Stimulated activated CD4-positive, alpha-beta T cell treated with anti-CD3 and anti-CD28 coated beads, Interleukin-2, amount 100 ng/mL, for 48 hours (primary cell): Measurements from ENCODE around the gene ATP5F1E.
"Not testable (repeated sequence)": the region's sequence is repeated elsewhere in the genome, so short reads cannot be mapped to it uniquely, and the experiment has no call there.

Experiments used
- DNase-seq, 2 donors: peaks; one replicate each; pipeline ENCODE4 v3.0.0-alpha.2; 2020

Gene ATP5F1E

DNA sequence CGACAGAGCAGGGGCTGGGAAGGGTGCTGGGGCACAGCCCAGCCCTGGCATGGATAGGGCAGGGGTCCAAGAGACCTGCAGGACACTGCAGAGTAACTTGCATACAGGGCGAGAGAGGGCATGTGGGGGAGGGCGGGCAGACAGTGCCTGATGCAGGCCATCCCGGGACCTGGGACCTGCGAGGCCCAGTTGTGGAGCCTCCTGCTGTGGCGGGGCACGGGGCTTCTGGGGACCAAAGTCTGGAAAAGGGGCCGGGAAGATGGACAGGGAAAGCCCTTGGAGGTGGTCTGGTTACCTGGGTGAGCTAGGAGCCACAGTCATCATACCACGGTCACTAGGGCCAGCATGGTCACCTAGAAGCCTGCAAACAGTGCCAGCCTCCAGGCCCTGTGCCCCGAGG is 13.3 kb downstream of the ATP5F1E start:
- DNase-seq, result no peak

DNA sequence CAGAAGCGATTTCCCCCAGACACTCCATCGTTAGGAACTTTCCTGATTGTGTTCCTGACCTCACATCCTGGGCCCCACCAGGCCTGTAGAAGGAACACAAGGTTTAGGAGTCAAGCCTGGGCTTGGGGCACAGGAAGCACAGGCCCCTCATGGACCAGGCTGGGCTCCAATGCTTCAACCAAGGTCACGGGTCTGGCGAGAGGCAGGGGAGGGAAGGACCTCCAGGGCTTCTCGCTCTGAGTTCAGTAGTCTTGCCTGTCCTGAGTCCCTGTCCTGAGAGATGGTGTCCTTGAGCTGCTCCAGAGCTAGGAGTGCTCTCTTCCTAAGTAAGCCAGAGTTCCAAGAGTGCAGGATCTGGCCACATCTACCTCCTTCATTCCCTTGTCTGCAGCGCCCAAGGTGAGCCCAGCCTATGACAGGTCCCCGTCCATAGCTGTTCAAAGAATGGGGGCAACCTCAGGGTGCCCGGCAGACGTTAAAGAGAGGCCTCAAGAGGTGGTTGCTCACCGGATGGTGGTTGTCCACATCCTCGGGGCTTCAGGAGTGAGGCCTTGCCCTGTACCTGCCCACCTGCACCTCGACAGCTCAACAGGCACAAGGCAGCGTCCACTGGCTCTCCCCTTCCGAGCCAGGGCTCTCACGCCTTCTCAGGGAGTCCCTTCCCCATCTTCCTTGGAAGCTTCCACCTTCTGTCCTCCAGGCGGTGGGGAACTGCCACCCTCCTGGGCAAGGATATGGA is 14.5 kb downstream of the ATP5F1E start:
- no peak for DNase-seq

DNA sequence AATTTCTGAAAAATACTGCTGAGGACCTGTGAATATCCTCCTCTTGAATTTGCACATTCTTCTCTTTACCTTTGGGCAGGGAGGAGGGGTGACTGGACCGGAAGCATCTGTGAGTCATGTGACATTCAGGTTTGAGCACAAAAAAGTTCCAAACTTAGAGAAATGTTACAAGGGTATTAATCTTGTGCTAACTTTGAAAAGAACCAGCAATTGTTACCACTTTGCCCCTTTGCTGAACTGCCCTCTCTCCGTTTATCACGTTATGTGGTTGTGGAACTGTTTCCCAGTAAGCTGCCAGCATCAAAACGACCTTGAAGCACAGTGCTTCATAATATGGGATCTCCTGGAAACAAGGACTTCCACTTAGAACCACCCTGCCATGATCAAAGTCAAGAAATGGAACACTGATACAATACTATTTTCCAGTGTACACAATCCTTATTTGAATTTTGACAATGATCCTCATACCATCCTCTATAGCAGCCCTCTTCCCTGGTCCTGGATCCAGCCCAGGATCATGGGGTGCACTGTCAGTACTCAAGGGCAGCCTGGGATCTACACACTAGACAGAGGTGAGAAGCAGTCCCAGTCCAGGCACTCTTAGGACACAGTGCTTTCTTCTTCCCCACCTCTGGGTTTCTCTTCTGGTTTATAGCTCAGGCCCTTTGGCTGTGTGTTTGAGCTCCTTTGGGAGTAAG is 15.2 kb downstream of the ATP5F1E start:
- DNase-seq, result no peak

DNA sequence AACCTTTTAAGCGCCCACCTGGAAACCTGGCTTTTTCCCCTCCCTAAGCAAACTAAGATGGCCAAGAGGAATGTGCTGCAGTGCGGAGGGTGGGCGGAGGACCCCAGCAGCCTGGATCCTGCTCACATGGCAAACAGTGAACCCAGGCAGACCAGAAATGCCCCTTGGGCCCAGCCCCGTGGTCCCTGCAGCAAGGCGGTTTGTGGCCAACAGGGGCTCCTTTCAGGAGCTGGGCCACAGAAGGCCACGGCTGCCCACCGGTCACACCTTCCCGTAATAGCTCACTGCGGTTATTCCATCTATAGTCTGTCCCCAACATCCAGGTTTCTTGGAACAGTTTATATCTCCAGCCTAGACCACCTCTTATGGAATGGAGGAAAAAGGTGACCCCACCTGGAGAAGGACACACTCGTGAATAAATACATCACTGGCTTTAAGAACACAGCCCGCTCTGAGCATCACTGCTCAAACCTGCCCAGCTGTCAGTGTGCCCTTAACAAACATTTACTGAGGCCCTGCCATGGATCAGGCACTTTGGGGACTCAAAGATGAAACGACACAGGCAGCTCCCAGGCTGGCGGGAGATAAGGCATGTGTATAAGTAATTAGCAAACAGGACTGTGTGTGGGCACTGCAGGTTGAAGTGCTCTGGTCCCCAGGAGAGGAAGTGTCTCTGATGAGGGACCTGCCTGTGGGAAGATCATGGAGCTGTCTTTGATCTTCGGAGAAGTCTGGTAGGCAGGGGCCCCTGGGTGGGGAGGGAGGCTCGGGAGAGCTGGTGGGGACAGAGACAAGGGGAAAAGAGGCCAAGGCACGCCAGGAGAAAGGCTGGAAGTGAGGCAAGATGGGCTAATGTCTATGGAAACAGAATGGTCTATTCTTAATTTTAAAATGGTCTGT is 16.1 kb downstream of the ATP5F1E start:
- DNase-seq, result no peak

DNA sequence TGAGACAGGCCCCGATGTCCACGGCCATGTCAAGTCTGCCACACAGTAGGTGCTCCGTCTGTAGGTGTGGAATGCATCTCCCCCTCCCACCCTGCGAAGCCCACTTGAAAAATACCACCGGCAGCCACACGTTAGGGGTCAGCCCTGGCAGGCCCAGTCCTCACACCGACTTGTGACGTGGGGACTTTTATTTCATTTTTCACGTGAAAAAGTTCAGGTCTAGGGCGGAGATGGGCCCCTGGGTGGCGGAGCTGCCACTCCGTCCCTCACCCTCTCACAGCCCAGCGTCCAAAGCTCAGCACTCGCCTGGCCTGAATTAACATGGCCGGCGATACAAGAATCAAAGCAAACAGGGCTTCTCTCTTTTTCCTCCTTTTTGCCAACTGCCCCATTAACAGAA is 16.7 kb downstream of the ATP5F1E start:
- no peak for DNase-seq

DNA sequence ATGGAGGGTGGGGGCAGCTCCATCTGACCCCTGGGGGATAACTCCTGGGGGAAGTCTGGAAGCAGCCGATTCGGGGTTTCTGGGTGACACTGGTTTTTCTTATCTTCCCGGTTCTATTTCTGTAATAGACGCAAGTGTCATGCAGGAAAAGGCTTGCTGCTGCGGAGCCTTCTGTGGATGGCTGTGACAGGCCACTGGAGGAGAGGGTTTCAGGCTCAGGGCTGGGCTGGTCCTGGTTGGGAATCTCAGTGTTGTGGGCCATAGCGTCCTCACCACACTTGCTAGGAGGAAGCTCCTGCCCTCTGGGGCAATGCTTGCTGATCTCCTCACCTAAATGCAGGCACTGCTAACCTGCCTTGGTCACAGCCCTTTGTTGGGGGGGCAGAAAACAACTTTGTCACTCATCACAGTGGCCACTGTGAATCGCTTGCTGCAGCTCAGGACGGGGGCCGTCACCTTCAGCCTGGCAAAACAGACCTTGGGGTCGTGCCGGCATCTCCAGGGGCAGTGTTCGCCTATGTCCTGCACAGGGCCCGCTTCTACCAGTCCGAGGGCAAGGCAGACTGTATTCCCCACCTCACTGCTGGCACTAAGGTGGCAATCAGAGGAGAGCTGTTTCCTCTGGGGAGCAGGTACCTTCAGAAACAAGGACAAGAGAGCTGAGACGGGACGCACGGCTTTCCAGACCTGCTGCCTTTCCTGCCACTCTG is 17.3 kb downstream of the ATP5F1E start:
- DNase-seq, result no peak

DNA sequence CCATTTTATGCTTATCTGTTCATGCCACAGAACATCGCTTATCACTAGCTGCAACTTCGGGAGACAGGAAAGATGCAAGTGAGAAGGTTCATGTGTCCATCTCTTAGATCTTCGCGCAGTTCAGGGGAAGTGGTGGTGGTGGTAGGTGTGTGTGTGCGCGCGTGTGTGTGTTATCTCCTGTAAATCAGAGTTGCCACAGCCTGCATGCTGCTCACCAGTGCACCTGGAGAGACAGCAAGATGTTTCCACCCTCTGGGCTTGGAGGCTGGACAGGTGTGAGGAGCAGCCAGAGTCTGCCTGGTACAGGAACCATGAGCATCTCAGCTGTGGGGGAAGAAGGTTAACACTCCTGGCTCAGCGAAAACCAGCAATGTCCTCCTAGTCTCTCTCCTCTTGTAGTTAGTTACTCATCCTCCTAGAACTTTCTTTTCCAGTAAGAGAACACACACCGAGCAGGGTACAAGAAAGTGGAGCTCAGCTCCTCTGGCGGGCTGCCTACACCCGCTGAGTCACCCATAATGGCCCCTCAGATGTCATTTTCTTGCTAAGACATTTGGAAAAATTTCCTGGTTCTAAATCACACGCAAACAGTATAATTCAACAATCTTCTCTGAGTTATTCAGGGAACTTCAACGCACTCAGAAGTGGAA is 18.1 kb downstream of the ATP5F1E start:
- no peak for DNase-seq

DNA sequence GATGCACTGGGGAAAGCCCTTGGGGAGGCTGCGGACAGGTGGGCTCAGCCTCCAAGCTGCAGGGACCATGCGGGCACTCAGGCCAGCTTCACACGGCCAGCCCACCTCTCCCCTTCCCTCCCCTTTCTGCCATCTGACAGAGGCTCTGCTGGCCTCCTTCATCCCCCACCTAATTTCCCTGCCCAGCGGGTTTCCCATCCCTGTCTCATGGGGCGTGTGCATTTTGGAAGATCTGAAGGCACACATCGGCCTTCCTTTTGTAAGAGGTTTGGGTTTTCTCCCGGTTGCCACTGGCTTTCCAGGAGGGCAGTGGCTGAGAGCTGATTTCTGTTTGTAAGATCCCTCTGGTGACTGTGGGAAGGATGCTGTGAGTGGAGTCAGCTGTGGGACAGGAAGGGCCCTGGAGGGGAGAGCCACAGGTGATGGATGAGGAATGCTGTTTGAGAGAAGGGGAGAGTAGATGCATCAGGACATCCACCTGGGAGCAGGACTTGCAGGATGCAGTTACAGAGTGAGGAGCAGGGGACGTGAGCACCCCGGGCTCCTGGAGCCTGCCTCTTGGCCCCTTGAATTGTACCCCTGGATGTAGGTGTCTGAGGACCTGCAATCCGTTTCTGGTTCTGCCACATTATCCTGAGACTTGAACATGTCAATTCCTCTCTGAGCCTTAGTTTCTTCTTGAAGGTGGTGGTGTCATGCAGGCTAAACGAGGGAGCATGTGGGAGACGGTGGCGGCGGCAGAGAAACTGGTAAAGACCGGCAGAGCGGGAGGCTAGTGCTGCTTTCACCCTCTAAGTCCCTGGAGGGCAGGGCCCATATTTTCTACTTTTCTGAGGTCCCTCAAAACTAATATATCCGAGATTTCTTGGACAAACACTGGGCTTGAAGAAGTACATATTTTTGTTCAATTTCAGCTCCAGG is 18.8 kb downstream of the ATP5F1E start:
- no peak for DNase-seq

DNA sequence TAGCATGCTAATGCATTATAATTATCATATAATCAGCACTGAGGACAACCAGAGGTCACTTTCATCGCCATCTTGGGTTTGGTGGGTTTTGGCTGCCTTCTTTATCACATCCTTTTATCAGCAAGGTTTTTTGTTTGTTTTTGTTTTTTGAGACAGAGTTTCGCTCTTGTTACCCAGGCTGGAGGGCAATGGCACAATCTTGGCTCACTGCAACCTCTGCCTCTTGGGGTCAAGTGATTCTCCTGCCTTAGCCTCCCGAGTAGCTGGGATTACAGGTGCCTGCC is 20.3 kb downstream of the ATP5F1E start:
- DNase-seq, result not testable (repeated sequence)

DNA sequence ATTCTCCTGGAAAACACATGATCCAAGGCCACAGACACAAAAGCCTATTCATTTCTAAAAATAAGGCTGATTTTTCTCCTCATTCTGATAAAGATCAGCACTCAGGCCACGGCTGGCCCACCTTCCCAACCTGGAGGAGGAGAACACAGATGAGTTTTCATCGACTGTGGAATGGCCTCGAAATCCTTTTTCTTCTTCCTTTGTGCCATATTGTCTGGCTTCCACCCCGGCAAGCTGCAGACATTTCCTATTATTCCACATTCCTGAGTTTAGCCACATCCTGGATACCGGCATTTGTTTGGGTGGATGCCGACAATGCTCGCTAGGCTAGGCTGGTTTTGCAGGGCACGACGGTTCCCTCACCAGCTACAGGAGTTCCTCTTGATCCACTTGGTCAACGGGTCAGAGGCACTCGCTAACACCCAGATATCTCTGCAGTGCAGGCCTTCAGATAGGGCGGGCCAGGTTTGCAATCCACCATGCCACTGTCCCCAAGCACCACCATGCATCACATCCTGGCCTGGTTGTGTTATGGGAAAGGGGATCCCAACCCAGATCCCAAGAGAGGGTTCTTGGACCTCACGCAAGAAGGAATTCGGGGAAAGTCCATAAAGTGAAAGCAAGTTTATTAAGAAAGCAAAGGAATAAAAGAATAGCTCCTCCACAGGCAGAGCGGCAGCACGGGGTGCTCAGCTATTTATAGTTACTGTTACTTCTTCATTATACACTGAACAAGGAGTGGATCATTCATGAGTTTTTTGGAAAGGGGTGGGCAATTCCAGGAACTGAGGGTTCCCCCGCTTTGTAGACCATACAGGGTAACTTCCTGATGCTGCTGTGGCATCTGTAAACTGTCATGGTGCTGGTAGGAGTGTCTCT is 20.9 kb downstream of the ATP5F1E start:
- DNase-seq, result no peak

DNA sequence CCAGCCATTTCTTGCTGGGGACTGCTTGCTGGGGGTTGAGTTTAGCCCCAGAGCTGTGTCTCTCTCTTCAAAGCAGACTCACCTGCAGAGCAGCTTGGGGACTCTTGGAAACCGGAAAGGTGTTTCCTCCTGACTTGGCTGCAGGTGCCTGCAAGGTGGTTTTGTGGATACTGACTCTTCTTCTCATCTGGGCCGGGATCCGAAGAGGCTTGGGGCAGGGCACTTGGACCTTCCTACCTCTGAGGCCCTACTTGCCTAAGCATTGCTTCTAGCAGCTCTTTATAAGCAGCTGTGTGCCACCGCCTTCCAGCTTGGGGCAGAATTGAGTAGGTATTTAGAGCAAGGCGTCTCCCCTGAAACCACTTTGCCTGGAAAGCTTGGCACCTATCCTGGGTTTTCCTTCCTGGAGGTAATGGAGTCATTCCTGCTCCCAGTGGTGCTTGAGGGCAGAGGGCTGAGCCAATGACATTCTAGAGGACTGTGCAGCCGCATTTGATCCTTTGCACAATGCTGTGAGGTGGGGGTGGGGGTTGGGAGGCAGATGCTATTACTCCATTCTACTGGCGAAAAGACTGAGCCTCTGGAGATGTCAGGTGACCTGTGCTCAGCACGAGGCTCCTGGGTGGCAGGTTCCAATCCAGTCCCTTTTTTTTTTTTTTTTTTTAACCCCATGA is 21.7 kb downstream of the ATP5F1E start:
- no peak for DNase-seq

DNA sequence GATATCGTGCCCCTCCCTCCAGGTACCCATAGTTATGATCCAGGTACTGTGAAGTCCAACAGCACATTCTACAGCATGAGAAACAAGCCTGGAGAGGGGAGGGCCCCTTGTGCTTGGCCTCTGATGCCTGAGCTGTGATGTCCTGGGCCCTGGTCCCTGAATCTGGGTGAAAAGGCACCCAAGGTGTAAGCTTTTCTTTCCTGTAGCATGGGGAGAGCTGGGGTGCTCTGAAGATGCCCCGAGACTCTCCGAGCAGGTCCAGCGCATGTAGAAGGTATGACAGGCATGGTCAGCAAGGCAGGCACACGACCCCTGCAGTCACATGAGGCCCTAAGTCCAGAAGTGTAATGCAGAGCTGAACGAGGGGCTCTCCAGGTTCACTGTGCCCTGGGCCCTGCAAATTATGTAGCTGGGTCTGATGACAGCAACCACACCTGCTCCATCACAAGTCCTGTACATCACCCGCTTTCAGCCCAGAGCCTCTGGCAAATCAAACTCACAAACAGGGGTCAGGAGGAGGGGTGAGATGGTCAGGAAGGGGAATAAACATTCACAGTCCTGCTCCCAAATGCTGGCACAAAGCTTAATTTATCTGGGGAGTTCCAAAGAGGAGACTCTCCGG is 23.3 kb downstream of the ATP5F1E start:
- DNase-seq, result no peak

DNA sequence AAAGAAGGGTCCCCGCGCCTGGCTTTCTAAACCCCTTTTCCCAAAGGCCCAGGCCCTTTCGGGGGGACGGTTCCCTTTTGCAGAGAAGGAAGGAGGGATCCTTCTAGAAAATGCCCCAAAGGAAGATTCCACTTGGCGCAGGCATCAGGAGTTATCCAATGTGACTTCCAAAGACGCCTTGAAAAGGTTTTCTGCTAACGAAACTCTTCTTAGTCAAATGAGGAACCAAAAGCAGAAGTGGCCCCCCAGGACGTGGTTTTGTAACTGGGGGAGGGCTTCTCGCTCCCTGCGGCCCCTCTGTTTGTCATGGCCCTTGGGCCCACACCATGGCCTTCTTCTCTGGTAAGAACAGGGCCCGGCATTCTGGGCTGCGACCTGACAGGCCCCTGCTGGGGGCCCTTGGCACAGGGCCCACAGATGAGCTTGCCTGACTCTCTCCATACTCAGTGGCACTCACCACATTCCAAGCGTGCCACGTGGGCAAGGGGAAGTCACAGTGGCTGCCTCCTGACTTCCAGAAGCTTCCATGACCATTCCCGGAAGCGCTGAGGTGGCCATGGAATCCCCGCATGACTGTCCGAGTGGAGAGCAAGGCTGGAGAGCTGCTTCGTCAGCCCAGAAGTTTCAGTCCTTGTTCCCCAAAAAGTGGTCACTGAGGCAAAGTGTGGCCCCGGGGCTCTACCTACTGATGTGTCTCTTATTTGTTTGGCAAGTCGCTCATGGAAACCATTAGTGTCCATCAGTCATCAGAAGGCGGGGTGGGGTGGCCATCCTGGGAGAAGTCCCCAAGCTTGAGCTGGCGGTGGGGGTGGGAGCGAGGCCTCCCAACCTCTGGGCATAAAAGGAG is 24.2 kb downstream of the ATP5F1E start:
- DNase-seq, result no peak

DNA sequence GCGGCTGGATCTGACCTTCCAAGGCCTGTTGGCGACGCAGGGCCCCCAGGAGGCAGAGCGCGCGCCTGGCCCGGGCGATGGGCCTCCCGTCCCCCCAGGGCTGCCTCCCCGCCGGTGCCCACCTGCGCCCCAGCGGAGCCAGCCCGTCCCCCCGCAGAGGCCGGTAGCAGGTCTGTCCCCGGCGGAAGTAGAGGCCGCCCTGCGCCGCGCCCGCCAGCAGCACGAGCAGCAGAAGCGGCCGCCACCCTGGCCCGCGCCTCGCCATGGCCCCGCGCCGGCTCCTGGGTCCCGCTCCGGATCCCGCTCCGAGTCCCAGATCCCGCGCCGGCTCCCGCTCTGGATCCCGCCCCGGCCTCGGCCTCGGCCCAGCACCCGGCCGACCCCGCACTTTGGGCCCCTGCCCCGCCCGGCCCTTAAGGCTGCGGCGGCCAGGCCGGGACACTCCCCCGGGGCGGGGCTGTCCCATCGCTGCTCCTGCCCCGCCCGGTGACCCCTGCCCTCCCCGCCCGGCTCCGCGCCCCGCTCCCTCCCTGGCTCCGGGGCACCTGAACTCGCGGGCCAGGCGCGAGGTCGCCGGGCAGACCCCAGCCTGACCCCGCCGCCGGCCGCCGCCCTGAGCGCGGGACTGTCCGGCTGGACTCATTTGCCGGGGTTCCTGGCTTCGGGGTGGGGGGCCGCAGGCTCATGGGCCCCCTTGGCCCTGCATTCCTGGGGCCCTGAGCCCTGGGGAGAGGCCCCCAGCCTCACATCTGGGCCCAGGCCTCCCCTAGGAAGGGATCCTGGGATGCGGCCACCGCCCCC is 25.1 kb downstream of the ATP5F1E start, which contains the start of gene CTSZ:
TSS of gene CTSZ (minus strand) at position 391 of the 801 bp plus-strand sequence. CDS start at position 265, 126 bp downstream.
- DNase-seq, result peak; percentile 39 to 48

DNA sequence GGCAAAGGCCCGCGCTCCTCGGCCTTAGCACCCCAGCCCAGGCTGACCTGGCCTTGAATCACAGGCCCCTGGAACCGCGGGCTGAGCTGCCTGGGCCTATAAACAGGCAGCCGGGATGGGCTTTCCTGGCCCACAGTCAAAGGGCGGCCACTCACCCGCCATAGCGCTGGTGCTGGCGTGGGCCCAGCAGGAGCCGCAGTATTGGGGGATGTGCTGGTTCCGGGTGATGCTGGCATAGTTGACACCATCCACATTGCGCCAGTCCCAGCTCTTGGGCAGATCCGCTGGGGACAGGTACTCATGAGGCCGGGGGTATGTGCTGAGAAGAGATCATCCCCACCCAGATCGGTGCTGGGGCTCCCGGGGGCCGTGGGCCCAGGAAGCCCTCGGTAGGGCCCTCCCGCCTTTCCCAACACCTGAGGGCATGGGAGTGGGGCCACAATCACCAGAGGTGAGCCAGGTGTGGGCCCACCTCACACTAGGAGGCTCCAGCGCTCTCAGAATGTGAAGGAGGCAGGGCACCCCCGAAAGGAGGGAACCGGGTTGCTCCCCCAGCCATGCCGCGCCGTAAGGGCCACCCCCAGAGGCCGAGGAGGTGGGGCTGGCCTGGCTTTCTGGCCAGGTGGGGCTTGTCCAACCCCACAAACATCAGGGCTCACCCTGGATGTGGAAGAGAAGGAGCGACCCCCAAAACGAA is 25.8 kb downstream of the ATP5F1E start:
- no peak for DNase-seq

DNA sequence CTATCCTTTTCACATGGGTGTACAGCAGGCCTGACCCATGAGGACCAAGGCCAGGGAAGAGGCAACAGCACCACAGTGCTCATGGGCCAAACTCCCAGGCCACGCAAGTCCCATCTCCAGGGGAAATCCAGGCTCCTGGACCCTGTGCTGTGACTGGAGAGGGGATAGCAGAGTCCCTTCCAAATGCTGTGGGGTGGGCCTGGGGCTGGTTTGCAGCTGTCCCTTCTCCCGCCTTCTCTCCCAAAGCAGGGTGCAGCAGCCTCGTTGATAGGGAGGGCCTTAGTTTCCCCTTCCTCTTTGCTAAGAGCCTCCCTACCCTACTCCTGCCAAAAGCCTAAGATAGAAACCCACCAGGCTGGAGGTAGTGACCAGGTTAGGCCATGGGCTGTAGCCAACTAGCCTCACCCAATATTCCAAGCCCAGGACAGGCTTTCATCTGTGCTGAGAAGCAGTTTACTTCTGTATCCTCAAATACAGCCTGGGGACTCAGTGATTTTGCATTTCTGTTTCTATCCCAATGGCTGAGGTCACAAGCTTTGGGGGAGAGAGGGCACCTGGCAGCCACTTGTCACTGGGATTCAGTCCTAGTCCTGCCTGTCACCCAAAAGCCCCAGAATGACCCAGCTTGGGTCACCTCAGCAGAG is 26.5 kb downstream of the ATP5F1E start:
- no peak for DNase-seq
